H9 (cell line): ENCODE measurements around the gene LSMEM2. TPM values are rescaled to one million over a fixed set of nuclear protein-coding genes. Genes with fewer than 3 reads are reported as not detected.
A peak's percentile ranks its signal among the peaks of the same experiment; 100 is the strongest.

Source experiments
- DNase-seq: peaks from one replicate; pipeline ENCODE4 v3.0.0-alpha.2; 2017
- H2AFZ ChIP-seq: one replicate; pipeline ENCODE4 v1.6.1; 2013; ENCODE audit warnings: mild to moderate bottlenecking, low read length, control low read depth, moderate library complexity
- H2AK5ac ChIP-seq: 2 replicates; pipeline ENCODE4 v1.6.1; 2013; ENCODE audit warnings: low read length, control low read depth, mixed read lengths; ENCODE audit not compliant: insufficient read length
- H2BK120ac ChIP-seq: one replicate; pipeline ENCODE4 v1.6.1; 2013; ENCODE audit warnings: low read depth, mild to moderate bottlenecking, low read length, control low read depth, inconsistent platforms; ENCODE audit not compliant: poor library complexity, severe bottlenecking
- H2BK12ac ChIP-seq: 2 replicates; pipeline ENCODE4 v1.6.1; 2013; ENCODE audit warnings: low read length, control low read depth, mixed read lengths, low read depth; ENCODE audit not compliant: insufficient read length
- H2BK15ac ChIP-seq: 2 replicates; pipeline ENCODE4 v1.6.1; 2013; ENCODE audit warnings: low read depth, low read length, control low read depth
- H2BK20ac ChIP-seq: one replicate; pipeline ENCODE4 v1.6.1; 2013; ENCODE audit warnings: low read depth, mild to moderate bottlenecking, low read length, control low read depth, inconsistent platforms; ENCODE audit not compliant: poor library complexity, severe bottlenecking
- H2BK5ac ChIP-seq: 2 replicates; pipeline ENCODE4 v1.6.1; 2013; ENCODE audit warnings: low read length, control low read depth, mixed read lengths; ENCODE audit not compliant: insufficient read length
- H3K14ac ChIP-seq: 2 replicates; pipeline ENCODE4 v1.6.1; 2013; ENCODE audit warnings: low read length, control low read depth; ENCODE audit not compliant: insufficient read depth
- H3K18ac ChIP-seq: 2 replicates; pipeline ENCODE4 v1.6.1; 2013; ENCODE audit warnings: low read depth, mild to moderate bottlenecking, mixed read lengths, low read length, control low read depth; ENCODE audit not compliant: insufficient read length
- H3K23ac ChIP-seq: 2 replicates; pipeline ENCODE4 v1.6.1; 2013; ENCODE audit warnings: low read length, control low read depth, mixed read lengths, low read depth; ENCODE audit not compliant: insufficient read length
- H3K23me2 ChIP-seq: 2 replicates; pipeline ENCODE4 v1.6.1; 2013; ENCODE audit warnings: low read depth, mild to moderate bottlenecking, mixed read lengths, low read length, control low read depth; ENCODE audit not compliant: insufficient read length, poor library complexity, severe bottlenecking
- H3K27ac ChIP-seq: 2 replicates; pipeline ENCODE4 v1.5.1; 2013; ENCODE audit warnings: low read length, control low read depth, mixed read lengths, low read depth; ENCODE audit not compliant: insufficient read length
- H3K27me3 ChIP-seq: 2 replicates; pipeline ENCODE4 v1.6.1; 2013; ENCODE audit warnings: low read length, control low read depth, inconsistent platforms; ENCODE audit not compliant: insufficient read depth
- H3K4ac ChIP-seq: 2 replicates; pipeline ENCODE4 v1.6.1; 2013; ENCODE audit warnings: low read depth, mild to moderate bottlenecking, control low read depth, inconsistent platforms, low read length, moderate library complexity
- H3K4me1 ChIP-seq: 2 replicates; pipeline ENCODE4 v1.6.1; 2013; ENCODE audit warnings: low read length, control low read depth, inconsistent platforms; ENCODE audit not compliant: insufficient read depth
- H3K4me2 ChIP-seq: 2 replicates; pipeline ENCODE4 v1.6.1; 2013; ENCODE audit warnings: low read length, control low read depth, mixed read lengths; ENCODE audit not compliant: insufficient read length, insufficient read depth
- H3K56ac ChIP-seq: 2 replicates; pipeline ENCODE4 v1.6.1; 2013; ENCODE audit warnings: low read depth, mild to moderate bottlenecking, mixed read lengths, low read length, control low read depth; ENCODE audit not compliant: insufficient read length
- H3K79me1 ChIP-seq: 2 replicates; pipeline ENCODE4 v1.6.1; 2013; ENCODE audit warnings: low read depth, mild to moderate bottlenecking, moderate library complexity, low read length, control low read depth, inconsistent platforms; ENCODE audit not compliant: insufficient read depth, poor library complexity, severe bottlenecking
- H3K79me2 ChIP-seq: 2 replicates; pipeline ENCODE4 v1.6.1; 2013; ENCODE audit warnings: low read length, control low read depth, inconsistent platforms; ENCODE audit not compliant: insufficient read depth
- H3K9ac ChIP-seq: 2 replicates; pipeline ENCODE4 v1.6.1; 2013; ENCODE audit warnings: low read length, control low read depth, mixed read lengths; ENCODE audit not compliant: insufficient read length; ENCODE audit errors: extremely low read depth
- H3K9me3 ChIP-seq: one replicate; pipeline ENCODE4 v1.6.1; 2013; ENCODE audit warnings: low read depth, low read length, inconsistent platforms; ENCODE audit not compliant: control insufficient read depth
- H3T11ph ChIP-seq: one replicate; pipeline ENCODE4 v1.6.1; 2013; ENCODE audit warnings: mild to moderate bottlenecking, low read length, control low read depth, inconsistent platforms
- H4K20me1 ChIP-seq: one replicate; pipeline ENCODE4 v1.6.1; 2013; ENCODE audit not compliant: control insufficient read depth, insufficient read length, insufficient read depth
- H4K5ac ChIP-seq: 2 replicates; pipeline ENCODE4 v1.6.1; 2013; ENCODE audit warnings: low read depth, mild to moderate bottlenecking, mixed read lengths, low read length, control low read depth; ENCODE audit not compliant: insufficient read length
- H4K8ac ChIP-seq: replicated peaks from 2 replicates; pipeline ENCODE4 v1.6.1; 2013; ENCODE audit warnings: low read length, control low read depth, mixed read lengths, low read depth; ENCODE audit not compliant: insufficient read length
- H4K91ac ChIP-seq: 2 replicates; pipeline ENCODE4 v1.6.1; 2013; ENCODE audit warnings: low read depth, mild to moderate bottlenecking, moderate library complexity, mixed read lengths, low read length, control low read depth; ENCODE audit not compliant: insufficient read length
- H3K27ac Mint-ChIP-seq, 3 experiments: 2 replicates in 2 of 3; 3 replicates in 1 of 3; pipeline ENCODE4 v1.8.0; 2020 to 2021; ENCODE audit warnings: mixed read lengths in 3 of 3, mild to moderate bottlenecking in 1 of 3, moderate library complexity in 1 of 3
- H3K27me3 Mint-ChIP-seq: 2 replicates; pipeline ENCODE4 v1.8.0; 2021; ENCODE audit warnings: low read depth, mild to moderate bottlenecking, moderate library complexity, mixed read lengths
- H3K36me3 Mint-ChIP-seq, 3 experiments: 2 replicates in 2 of 3; 3 replicates in 1 of 3; pipeline ENCODE4 v1.8.0; 2020 to 2021; ENCODE audit warnings: low read depth in 3 of 3, mixed read lengths in 3 of 3; ENCODE audit not compliant: insufficient read depth in 1 of 3
- H3K4me1 Mint-ChIP-seq, 2 experiments: 2 replicates each; pipeline ENCODE4 v1.8.0; 2020; ENCODE audit warnings: mixed read lengths in 2 of 2
- H3K4me3 Mint-ChIP-seq, 2 experiments: 2 replicates in 1 of 2; 3 replicates in 1 of 2; pipeline ENCODE4 v1.8.0; 2020 to 2021; ENCODE audit warnings: mild to moderate bottlenecking in 2 of 2, mixed read lengths in 2 of 2, moderate library complexity in 1 of 2
- H3K9me3 Mint-ChIP-seq, 2 experiments: 2 replicates in 1 of 2; 3 replicates in 1 of 2; pipeline ENCODE4 v1.8.0; 2020; ENCODE audit warnings: mild to moderate bottlenecking in 2 of 2, mixed read lengths in 2 of 2, moderate library complexity in 1 of 2
- CTCF ChIP-seq: fragments of 200-600 bp; sonication (generic); conservative IDR thresholded peaks from 3 replicates; pipeline ENCODE4 v1.8.0; 2021; ENCODE audit warnings: antibody characterized with exemption, mild to moderate bottlenecking
- WGBS: extraction: QIAGEN DNeasy Blood & Tissue Kit; methylation state at CpG from one replicate; pipeline ENCODE4 v1.1.7; 2013; ENCODE audit warnings: missing lambda C conversion rate, low lambda C conversion rate, mixed read lengths; ENCODE audit not compliant: insufficient read length; ENCODE audit errors: extremely low coverage; 5-methylcytosine and 5-hydroxymethylcytosine counted together
- total RNA-seq: library from RNA; stranded (reverse); gene quantifications from 2 replicates; pipeline ENCODE4 v1.2.1, GENCODE V29; 2021

Gene LSMEM2
- total RNA-seq, 1 experiment from 2014 or later, result 0.50 TPM

GRCh38 chr3:50323614-50324199 lies 44.8 kb downstream of the LSMEM2 start:
- TF ChIP-seq CTCF, result no peak
- Histone ChIP-seq H3K18ac (no peak overlapping the region), H2BK15ac (no peak overlapping the region), H3K4me1 (peaks cover 6% of the 10 kb centered on the region; the same call in 1 of the 2 replicates), H2BK120ac (no peak overlapping the region), H2BK12ac (no peak overlapping the region), H4K20me1 (no peaks in the 10 kb centered on the region), H2BK5ac (no peak overlapping the region), H3K14ac (no peak overlapping the region), H4K91ac (no peak overlapping the region), H3K79me2 (peaks cover 10% of the 10 kb centered on the region; the same call in 1 of the 2 replicates), H4K5ac (no peak overlapping the region), H3K4me2 (no peak overlapping the region), H3K23me2 (peaks cover 24% of the 10 kb centered on the region), H3K9me3 (no peaks in the 10 kb centered on the region), H3K27ac (no peak overlapping the region), H3K9ac (no peak overlapping the region), H2AFZ (no peak overlapping the region), H4K8ac (no peak overlapping the region), H3K27me3 (no peaks in the 10 kb centered on the region), H2AK5ac (no peak overlapping the region), H3K4ac (no peak overlapping the region), H2BK20ac (no peak overlapping the region), H3K23ac (no peak overlapping the region), H3K79me1 (peaks cover 6% of the 10 kb centered on the region), H3T11ph (no peak overlapping the region), H3K56ac (no peak overlapping the region)
- Mint-ChIP-seq H3K4me1 (peaks cover 25 to 48% of the 10 kb centered on the region in 2 experiments), H3K4me3 (peak overlapping the region in 1 of 2 experiments; percentile 9; a peak in 2 of 5 replicates), H3K36me3 (peaks cover 26 to 42% (median 26%) of the 10 kb centered on the region in 3 experiments), H3K27ac (no peak overlapping the region), H3K9me3 (no peaks in the 10 kb centered on the region), H3K27me3 (no peaks in the 10 kb centered on the region; the same call in 1 of the 2 replicates)
- no CpG with 5 or more reads among the region's 5 CpGs for WGBS
- DNase-seq, result no peak
